HEK293T (cell line): ENCODE measurements around the gene ZC3H13.

ENCODE experiments used
- CTCF ChIA-PET: fragments of 350-600 bp; formaldehyde crosslinking; extraction: SDS; loops from one replicate; lab custom pipeline; 2021; ENCODE audit warnings: antibody characterized with exemption, inconsistent platforms; lab: Yijun Ruan, JAX
- POLR2A ChIA-PET: fragments of 350-600 bp; formaldehyde crosslinking; extraction: SDS; loops from one replicate; lab custom pipeline; 2020; ENCODE audit warnings: antibody characterized with exemption, inconsistent platforms; lab: Yijun Ruan, JAX
- DNase-seq: peaks from one replicate; pipeline ENCODE4 v3.0.0; 2012; ENCODE audit warnings: mixed read lengths; ENCODE audit errors: extremely low spot score
- ARNT ChIP-seq: fragments of 450-650 bp; IDR thresholded peaks from 2 replicates; pipeline ENCODE4 v1.6.1; 2017; ENCODE audit warnings: mild to moderate bottlenecking
- BHLHE40 ChIP-seq: fragments of 450-650 bp; IDR thresholded peaks from 2 replicates; pipeline ENCODE4 v1.6.1; 2016; ENCODE audit warnings: mild to moderate bottlenecking, moderate library complexity, borderline replicate concordance
- CTBP1 ChIP-seq: fragments of 450-650 bp; IDR thresholded peaks from 2 replicates; pipeline ENCODE4 v1.6.1; 2016; ENCODE audit warnings: borderline replicate concordance
- ELF4 ChIP-seq: fragments of 450-650 bp; IDR thresholded peaks from 2 replicates; pipeline ENCODE4 v1.6.1; 2017; ENCODE audit warnings: antibody characterized with exemption
- FOXA1 ChIP-seq: fragments of 450-650 bp; IDR thresholded peaks from 2 replicates; pipeline ENCODE4 v1.6.1; 2016; ENCODE audit warnings: mild to moderate bottlenecking
- FOXK2 ChIP-seq: fragments of 450-650 bp; IDR thresholded peaks from 2 replicates; pipeline ENCODE4 v1.6.1; 2016; ENCODE audit warnings: mild to moderate bottlenecking
- FOXM1 ChIP-seq: fragments of 450-650 bp; IDR thresholded peaks from 2 replicates; pipeline ENCODE4 v1.6.1; 2017; ENCODE audit warnings: mild to moderate bottlenecking, borderline replicate concordance
- HDGF ChIP-seq: fragments of 450-650 bp; IDR thresholded peaks from 2 replicates; pipeline ENCODE4 v1.6.1; 2017; ENCODE audit warnings: antibody characterized with exemption, borderline replicate concordance
- L3MBTL2 ChIP-seq: fragments of 450-650 bp; conservative IDR thresholded peaks from 2 replicates; pipeline ENCODE4 v1.6.1; 2016; ENCODE audit warnings: mild to moderate bottlenecking
- LEF1 ChIP-seq: fragments of 450-650 bp; IDR thresholded peaks from 2 replicates; pipeline ENCODE4 v1.6.1; 2017; ENCODE audit warnings: mild to moderate bottlenecking, borderline replicate concordance
- NFRKB ChIP-seq: fragments of 450-650 bp; IDR thresholded peaks from 2 replicates; pipeline ENCODE4 v1.6.1; 2016; ENCODE audit warnings: mild to moderate bottlenecking, moderate library complexity
- PKNOX1 ChIP-seq: fragments of 450-650 bp; IDR thresholded peaks from 2 replicates; pipeline ENCODE4 v1.6.1; 2016
- SP1 ChIP-seq: fragments of 450-650 bp; IDR thresholded peaks from 2 replicates; pipeline ENCODE4 v1.6.1; 2017
- SUZ12 ChIP-seq: fragments of 450-650 bp; IDR thresholded peaks from 2 replicates; pipeline ENCODE4 v1.6.1; 2016; ENCODE audit warnings: mild to moderate bottlenecking
- TARDBP ChIP-seq: fragments of 450-650 bp; IDR thresholded peaks from 2 replicates; pipeline ENCODE4 v1.6.1; 2016
- ZNF384 ChIP-seq: fragments of 450-650 bp; IDR thresholded peaks from 2 replicates; pipeline ENCODE4 v1.6.1; 2016

Gene ZC3H13

GRCh38 chr13:46071590-46072249, 19.2 kb upstream of the ZC3H13 start:
- TF ChIP-seq SP1 = no peak
- DNase-seq = no peak
- ChIA-PET CTCF (no interaction called here), POLR2A (interaction anchor here (0.9 kb wide), 1 partner anchor 19 kb away, joined by 3 read pairs; the partner anchor contains the start of gene ZC3H13)

GRCh38 chr13:46063292-46063691, 10.7 kb upstream of the ZC3H13 start:
- ChIA-PET POLR2A (no interaction called here), CTCF (no interaction called here)
- TF ChIP-seq ZNF384 (no peak), CTBP1 (no peak), L3MBTL2 (no peak), ELF4 (no peak), TARDBP (no peak), SUZ12 (no peak), NFRKB (no peak), LEF1 (no peak), HDGF (no peak), ARNT (no peak), BHLHE40 (no peak), FOXM1 (no peak), SP1 (no peak), FOXK2 (no peak), FOXA1 (no peak), PKNOX1 (no peak)
- DNase-seq = no peak

- DNase-seq = no peak
- TF ChIP-seq L3MBTL2 (no peak), LEF1 (no peak), ZNF384 (no peak), PKNOX1 (no peak), SP1 (no peak), HDGF (no peak)
- POLR2A ChIA-PET = interaction anchor here (1.0 kb wide), 1 partner anchor 9 kb away, joined by 3 read pairs; the partner anchor contains the start of gene ZC3H13
- CTCF ChIA-PET = no interaction called here
These were observed 9.6 kb upstream of the ZC3H13 start for GRCh38 chr13:46062185-46062584.

GRCh38 chr13:46059405-46059804, 6.9 kb upstream of the ZC3H13 start:
- no peak for DNase-seq
- ChIA-PET POLR2A (no interaction called here), CTCF (no interaction called here)
- TF ChIP-seq SP1 (no peak), CTBP1 (no peak), BHLHE40 (no peak), HDGF (no peak), ARNT (no peak), TARDBP (no peak), SUZ12 (no peak), FOXK2 (no peak), ZNF384 (no peak), NFRKB (no peak), FOXA1 (no peak), L3MBTL2 (no peak), ELF4 (no peak), PKNOX1 (no peak), FOXM1 (no peak), LEF1 (no peak)

- ChIA-PET POLR2A (no interaction called here), CTCF (no interaction called here)
- DNase-seq = no peak
- no peak for TF ChIP-seq LEF1
- TF ChIP-seq PKNOX1 = no peak
These were observed 5.7 kb upstream of the ZC3H13 start for GRCh38 chr13:46058268-46058667.

- POLR2A ChIA-PET = no interaction called here
- TF ChIP-seq FOXA1 (no peak), BHLHE40 (no peak), ELF4 (no peak), ZNF384 (no peak), TARDBP (no peak), SP1 (no peak), ARNT (no peak), HDGF (no peak), PKNOX1 (no peak), LEF1 (no peak), NFRKB (no peak), FOXK2 (no peak), CTBP1 (no peak), SUZ12 (no peak), FOXM1 (no peak), L3MBTL2 (no peak)
- CTCF ChIA-PET = no interaction called here
- DNase-seq = no peak
These were observed 4.9 kb upstream of the ZC3H13 start for GRCh38 chr13:46057256-46058015.
